ENCODE results near the gene CNOT2. TPM values are rescaled to one million over a fixed set of nuclear protein-coding genes. Genes with fewer than 3 reads are reported as not detected.

The CNOT2 gene
- total RNA-seq, 6 experiments from 2014 or later, result 45.0 to 54.2 (median 49.5) TPM

- H3K4me3 Mint-ChIP-seq, result 0 out of 2 replicates have a peak overlapping the region, but pooled peaks have one; percentile 14
- no peaks in the 10 kb centered on the region; the same call in 1 of the 2 replicates for H3K27me3 Mint-ChIP-seq (ENCODE audit: insufficient read depth)
- peaks cover 47% of the 10 kb centered on the region for H3K4me1 Mint-ChIP-seq (ENCODE audit: low read depth)
- peaks cover 6% of the 10 kb centered on the region; the same call in 1 of the 2 replicates for H3K9me3 Mint-ChIP-seq
- TF ChIP-seq, protein P1, sequence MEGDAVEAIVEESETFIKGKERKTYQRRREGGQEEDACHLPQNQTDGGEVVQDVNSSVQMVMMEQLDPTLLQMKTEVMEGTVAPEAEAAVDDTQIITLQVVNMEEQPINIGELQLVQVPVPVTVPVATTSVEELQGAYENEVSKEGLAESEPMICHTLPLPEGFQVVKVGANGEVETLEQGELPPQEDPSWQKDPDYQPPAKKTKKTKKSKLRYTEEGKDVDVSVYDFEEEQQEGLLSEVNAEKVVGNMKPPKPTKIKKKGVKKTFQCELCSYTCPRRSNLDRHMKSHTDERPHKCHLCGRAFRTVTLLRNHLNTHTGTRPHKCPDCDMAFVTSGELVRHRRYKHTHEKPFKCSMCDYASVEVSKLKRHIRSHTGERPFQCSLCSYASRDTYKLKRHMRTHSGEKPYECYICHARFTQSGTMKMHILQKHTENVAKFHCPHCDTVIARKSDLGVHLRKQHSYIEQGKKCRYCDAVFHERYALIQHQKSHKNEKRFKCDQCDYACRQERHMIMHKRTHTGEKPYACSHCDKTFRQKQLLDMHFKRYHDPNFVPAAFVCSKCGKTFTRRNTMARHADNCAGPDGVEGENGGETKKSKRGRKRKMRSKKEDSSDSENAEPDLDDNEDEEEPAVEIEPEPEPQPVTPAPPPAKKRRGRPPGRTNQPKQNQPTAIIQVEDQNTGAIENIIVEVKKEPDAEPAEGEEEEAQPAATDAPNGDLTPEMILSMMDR (IDR thresholded peaks at IDR 0.05), result no peak
- H3K36me3 Mint-ChIP-seq (ENCODE audit: low read depth), result peaks cover 12% of the 10 kb centered on the region
- peak; percentile 24 for DNase-seq
- peak overlapping the region; percentile 65 for H3K27ac Mint-ChIP-seq
Observed at GRCh38 chr12:70267550-70267949, 24.3 kb downstream of the CNOT2 start.

DNA sequence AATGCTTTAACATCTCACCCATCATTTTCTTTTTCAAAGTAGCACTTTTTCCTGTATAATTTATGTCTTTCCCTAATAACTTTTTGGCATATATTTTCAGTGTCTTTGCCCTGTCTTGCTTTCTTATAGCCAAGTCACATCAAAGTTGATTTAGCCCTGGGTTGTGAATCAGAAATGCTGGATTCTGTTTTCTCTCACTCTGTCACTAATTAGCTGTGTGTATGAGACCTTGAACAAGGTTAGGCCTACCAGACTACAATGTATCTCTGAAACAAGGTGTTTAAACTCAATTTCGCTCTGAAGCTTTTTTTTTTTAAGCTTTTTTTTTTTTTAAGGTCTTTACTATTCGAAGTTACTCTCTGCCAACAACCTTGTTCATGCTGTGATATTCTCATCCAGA lies 25.7 kb downstream of the CNOT2 start:
- H3K4me1 Mint-ChIP-seq (ENCODE audit: low read depth), result peaks cover 36% of the 10 kb centered on the region
- no peak overlapping the region for H3K27ac Mint-ChIP-seq
- DNase-seq, result no peak
- no peaks in the 10 kb centered on the region for H3K9me3 Mint-ChIP-seq
- no peaks in the 10 kb centered on the region; the same call in 1 of the 2 replicates for H3K27me3 Mint-ChIP-seq (ENCODE audit: insufficient read depth)
- TF ChIP-seq, protein P1 (IDR thresholded peaks at IDR 0.05), result no peak
- peaks cover 3% of the 10 kb centered on the region for H3K36me3 Mint-ChIP-seq (ENCODE audit: low read depth)
- no peak overlapping the region for H3K4me3 Mint-ChIP-seq

DNA sequence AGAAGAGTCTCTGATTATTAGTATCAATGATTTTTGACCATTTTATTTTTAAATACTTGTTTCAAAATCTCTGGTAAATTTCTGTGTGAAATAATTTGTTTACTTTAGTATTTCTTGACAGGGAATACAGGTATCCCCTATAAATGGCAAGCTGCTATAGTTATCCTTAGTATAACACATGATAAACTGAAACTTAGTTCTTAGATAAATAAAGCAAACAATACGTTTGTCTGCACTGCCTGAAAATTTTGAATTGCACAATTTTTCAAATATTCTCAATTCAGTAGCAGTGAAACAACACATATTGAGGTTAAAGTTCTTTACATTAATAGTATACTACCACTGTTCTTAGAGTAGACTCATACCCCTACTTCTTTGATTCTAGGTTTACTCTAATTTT lies 26.9 kb downstream of the CNOT2 start:
- Mint-ChIP-seq H3K9me3 (no peaks in the 10 kb centered on the region), H3K27me3 (ENCODE audit: insufficient read depth) (no peaks in the 10 kb centered on the region; the same call in 1 of the 2 replicates), H3K4me3 (no peak overlapping the region), H3K4me1 (ENCODE audit: low read depth) (peaks cover 40% of the 10 kb centered on the region), H3K27ac (no peak overlapping the region), H3K36me3 (ENCODE audit: low read depth) (peaks cover 10% of the 10 kb centered on the region; the same call in 1 of the 2 replicates)
- no peak for DNase-seq
- TF ChIP-seq, protein P1 (IDR thresholded peaks at IDR 0.05), result no peak

GRCh38 chr12:70271025-70271424 lies 27.8 kb downstream of the CNOT2 start:
- no peak for DNase-seq
- H3K27me3 Mint-ChIP-seq (ENCODE audit: insufficient read depth), result no peaks in the 10 kb centered on the region
- H3K4me1 Mint-ChIP-seq (ENCODE audit: low read depth), result peaks cover 40% of the 10 kb centered on the region
- TF ChIP-seq, protein P1 (IDR thresholded peaks at IDR 0.05), result no peak
- no peaks in the 10 kb centered on the region for H3K9me3 Mint-ChIP-seq
- H3K4me3 Mint-ChIP-seq, result no peak overlapping the region
- 0 out of 2 replicates have a peak, but pooled peaks cover 14% of the 10 kb centered on the region for H3K36me3 Mint-ChIP-seq (ENCODE audit: low read depth)
- no peak overlapping the region for H3K27ac Mint-ChIP-seq

GRCh38 chr12:70272510-70272909 lies 29.3 kb downstream of the CNOT2 start:
- no peaks in the 10 kb centered on the region for H3K9me3 Mint-ChIP-seq
- no peak overlapping the region for H3K27ac Mint-ChIP-seq
- no peak overlapping the region for H3K4me3 Mint-ChIP-seq
- TF ChIP-seq, protein P1 (IDR thresholded peaks at IDR 0.05), result no peak
- no peak for DNase-seq
- no peaks in the 10 kb centered on the region for H3K27me3 Mint-ChIP-seq (ENCODE audit: insufficient read depth)
- peaks cover 27% of the 10 kb centered on the region for H3K4me1 Mint-ChIP-seq (ENCODE audit: low read depth)
- 0 out of 2 replicates have a peak, but pooled peaks cover 14% of the 10 kb centered on the region for H3K36me3 Mint-ChIP-seq (ENCODE audit: low read depth)

Data from HFFc6 (cell line).